MM.1S (cell line): Measurements from ENCODE around the gene ELF4.

ENCODE experiments used
- DNase-seq: peaks from one replicate; pipeline ENCODE4 v3.0.0-alpha.2; 2015
- H2AFZ ChIP-seq: fragments of 300-600 bp; sonication (generic); 2 replicates; pipeline ENCODE4 v1.6.0; 2016; ENCODE audit warnings: antibody characterized with exemption, low read length
- H3F3A ChIP-seq: fragments of 300-600 bp; sonication (generic); 2 replicates; pipeline ENCODE4 v1.6.1; 2016; ENCODE audit warnings: mild to moderate bottlenecking, antibody characterized with exemption, low read length, moderate library complexity, mixed read lengths; ENCODE audit not compliant: insufficient read depth
- H3K27ac ChIP-seq: fragments of 300-600 bp; sonication (generic); 2 replicates; pipeline ENCODE4 v1.5.1; 2016; ENCODE audit warnings: mild to moderate bottlenecking, low read length
- H3K27me3 ChIP-seq: fragments of 300-600 bp; sonication (generic); replicated peaks from 2 replicates; pipeline ENCODE4 v1.6.0; 2016; ENCODE audit warnings: low read length; ENCODE audit not compliant: insufficient read depth
- H3K36me3 ChIP-seq: fragments of 300-600 bp; sonication (generic); replicated peaks from 2 replicates; pipeline ENCODE4 v1.6.1; 2016; ENCODE audit warnings: mild to moderate bottlenecking, low read length, mixed read lengths; ENCODE audit not compliant: insufficient read depth
- H3K4me1 ChIP-seq: fragments of 300-600 bp; sonication (generic); 2 replicates; pipeline ENCODE4 v1.6.1; 2016; ENCODE audit warnings: low read length, mixed read lengths
- H3K4me2 ChIP-seq: fragments of 300-600 bp; sonication (generic); 2 replicates; pipeline ENCODE4 v1.6.0; 2016; ENCODE audit warnings: low read depth, low read length
- H3K4me3 ChIP-seq: fragments of 300-600 bp; sonication (generic); 2 replicates; pipeline ENCODE4 v1.5.1; 2016; ENCODE audit warnings: low read length, mixed read lengths
- H3K79me2 ChIP-seq: fragments of 300-600 bp; sonication (generic); 2 replicates; pipeline ENCODE4 v1.6.1; 2016; ENCODE audit warnings: mixed run types, low read length, mixed read lengths
- H3K9ac ChIP-seq: fragments of 300-600 bp; sonication (generic); 2 replicates; pipeline ENCODE4 v1.6.1; 2016; ENCODE audit warnings: low read length, mixed read lengths
- H3K9me2 ChIP-seq: fragments of 300-600 bp; sonication (generic); replicated peaks from 2 replicates; pipeline ENCODE4 v1.6.1; 2016; ENCODE audit warnings: mild to moderate bottlenecking, low read length, mixed read lengths; ENCODE audit not compliant: insufficient read depth
- H3K9me3 ChIP-seq: fragments of 300-600 bp; sonication (generic); replicated peaks from 2 replicates; pipeline ENCODE4 v1.6.1; 2016; ENCODE audit warnings: mild to moderate bottlenecking, low read length, mixed read lengths; ENCODE audit not compliant: insufficient read depth
- H4K20me1 ChIP-seq: fragments of 300-600 bp; sonication (generic); 2 replicates; pipeline ENCODE4 v1.6.1; 2016; ENCODE audit warnings: mild to moderate bottlenecking, low read length, moderate library complexity, mixed read lengths; ENCODE audit not compliant: insufficient read depth
- EZH2 ChIP-seq: fragments of 300-600 bp; sonication (generic); optimal IDR thresholded peaks from 2 replicates; pipeline ENCODE3; 2017; ENCODE audit warnings: low read depth, mild to moderate bottlenecking, antibody characterized with exemption, low read length, mixed read lengths
- EZH2phosphoT487 ChIP-seq: fragments of 300-600 bp; sonication (generic); IDR thresholded peaks from 2 replicates; pipeline ENCODE4 v1.6.1; 2018; ENCODE audit warnings: antibody characterized with exemption, low read length
- TF ChIP-seq, protein P1 (sequence below): fragments of 300-600 bp; sonication (generic); IDR thresholded peaks from 2 replicates; pipeline ENCODE4 v1.5.1; 2016; ENCODE audit warnings: antibody characterized with exemption, low read length, mixed read lengths

ELF4 gene

DNA sequence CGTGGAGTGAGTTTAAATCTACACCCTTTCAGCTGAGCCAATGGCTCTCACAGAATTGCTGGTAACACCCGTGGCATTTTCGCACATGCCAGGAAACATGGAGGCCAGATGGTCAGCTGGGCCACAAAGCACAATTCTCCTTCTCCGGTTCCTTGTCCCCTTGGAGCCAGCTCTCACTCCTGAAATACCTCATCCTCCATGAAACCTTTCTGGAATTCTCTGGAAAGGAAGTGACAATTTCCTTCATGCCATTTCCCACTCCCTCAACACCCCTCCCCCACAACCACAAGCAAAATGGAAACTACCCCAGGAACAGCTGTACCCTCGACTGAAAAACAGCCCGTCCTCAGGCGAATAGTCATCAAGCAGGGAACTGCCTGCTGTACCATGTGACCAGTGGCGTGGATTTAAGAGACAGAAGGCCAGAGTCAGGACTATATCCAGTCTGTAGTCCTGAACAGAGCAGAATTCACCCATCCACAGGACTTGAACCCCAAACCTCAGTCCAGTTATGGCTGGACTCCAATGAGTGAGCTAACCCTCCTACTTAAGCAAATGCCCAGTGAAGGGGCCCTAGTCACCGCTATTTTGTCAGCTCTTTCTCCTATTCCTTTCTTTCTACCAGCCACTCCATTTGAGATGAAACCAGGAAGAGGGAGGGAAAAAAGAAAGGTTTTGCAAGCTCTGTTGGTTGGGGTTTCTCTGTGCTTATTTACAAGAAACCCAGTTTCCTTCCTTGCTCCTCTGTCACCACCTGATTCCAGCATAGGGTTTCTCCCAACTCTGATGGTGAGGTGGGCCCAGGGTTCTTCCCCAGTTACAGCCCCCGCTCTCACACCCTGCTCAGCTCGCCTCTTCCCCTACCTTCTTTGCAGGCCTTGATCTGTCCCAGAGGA, 24.5 kb downstream of the ELF4 start:
- TF ChIP-seq EZH2 (no peak), EZH2phosphoT487 (no peak)
- TF ChIP-seq, protein P1, sequence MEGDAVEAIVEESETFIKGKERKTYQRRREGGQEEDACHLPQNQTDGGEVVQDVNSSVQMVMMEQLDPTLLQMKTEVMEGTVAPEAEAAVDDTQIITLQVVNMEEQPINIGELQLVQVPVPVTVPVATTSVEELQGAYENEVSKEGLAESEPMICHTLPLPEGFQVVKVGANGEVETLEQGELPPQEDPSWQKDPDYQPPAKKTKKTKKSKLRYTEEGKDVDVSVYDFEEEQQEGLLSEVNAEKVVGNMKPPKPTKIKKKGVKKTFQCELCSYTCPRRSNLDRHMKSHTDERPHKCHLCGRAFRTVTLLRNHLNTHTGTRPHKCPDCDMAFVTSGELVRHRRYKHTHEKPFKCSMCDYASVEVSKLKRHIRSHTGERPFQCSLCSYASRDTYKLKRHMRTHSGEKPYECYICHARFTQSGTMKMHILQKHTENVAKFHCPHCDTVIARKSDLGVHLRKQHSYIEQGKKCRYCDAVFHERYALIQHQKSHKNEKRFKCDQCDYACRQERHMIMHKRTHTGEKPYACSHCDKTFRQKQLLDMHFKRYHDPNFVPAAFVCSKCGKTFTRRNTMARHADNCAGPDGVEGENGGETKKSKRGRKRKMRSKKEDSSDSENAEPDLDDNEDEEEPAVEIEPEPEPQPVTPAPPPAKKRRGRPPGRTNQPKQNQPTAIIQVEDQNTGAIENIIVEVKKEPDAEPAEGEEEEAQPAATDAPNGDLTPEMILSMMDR = no peak
- Histone ChIP-seq H3K36me3 (no peaks in the 10 kb centered on the region), H2AFZ (no peak overlapping the region), H3K9me3 (no peaks in the 10 kb centered on the region), H3K9me2 (no peaks in the 10 kb centered on the region), H3F3A (no peaks in the 10 kb centered on the region), H3K79me2 (peaks cover 4% of the 10 kb centered on the region; the same call in 1 of the 2 replicates), H4K20me1 (no peaks in the 10 kb centered on the region), H3K4me1 (peaks cover 42% of the 10 kb centered on the region), H3K4me3 (no peak overlapping the region), H3K4me2 (no peak overlapping the region), H3K27me3 (no peaks in the 10 kb centered on the region), H3K27ac (no peak overlapping the region), H3K9ac (no peak overlapping the region)
- DNase-seq = no peak

DNA sequence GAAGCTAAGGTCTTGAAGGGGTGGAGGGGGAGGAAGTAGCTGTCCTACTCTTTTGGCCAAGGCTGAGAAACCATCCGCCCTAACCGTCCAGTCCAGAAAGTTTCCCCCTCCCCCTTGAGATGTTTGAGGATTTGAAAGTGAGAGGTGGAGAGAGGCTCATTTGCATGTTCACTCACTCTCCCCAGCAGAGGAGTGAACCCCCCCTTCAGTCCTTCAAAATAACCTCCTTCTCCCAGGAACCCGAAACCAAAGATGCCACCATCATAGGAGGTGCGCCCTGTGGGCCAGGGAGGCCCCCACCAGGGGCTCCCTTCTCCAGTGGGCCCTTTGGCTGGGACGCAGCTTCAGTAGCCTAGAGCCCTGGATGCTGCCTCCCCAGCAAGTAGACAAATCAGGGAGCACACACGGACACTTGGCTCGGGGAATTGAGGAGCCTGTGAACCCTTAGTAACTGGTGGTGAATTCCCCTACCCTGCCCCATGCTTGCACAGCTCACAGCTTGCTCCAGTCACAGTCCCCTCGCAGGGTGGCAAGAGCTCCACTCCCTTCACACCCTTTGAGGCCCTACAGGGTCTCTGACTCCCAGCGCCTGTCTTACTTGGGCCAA, 25.6 kb downstream of the ELF4 start:
- Histone ChIP-seq H3K9me2 (no peaks in the 10 kb centered on the region), H3K4me3 (no peak overlapping the region), H3K9ac (no peak overlapping the region), H3K27ac (no peak overlapping the region), H3K36me3 (no peaks in the 10 kb centered on the region), H3K27me3 (no peaks in the 10 kb centered on the region), H4K20me1 (no peaks in the 10 kb centered on the region), H3K4me1 (peaks cover 42% of the 10 kb centered on the region), H2AFZ (no peak overlapping the region), H3K79me2 (peaks cover 4% of the 10 kb centered on the region; the same call in 1 of the 2 replicates), H3K9me3 (no peaks in the 10 kb centered on the region), H3K4me2 (peak overlapping the region; percentile 35; the same call in 1 of the 2 replicates), H3F3A (no peaks in the 10 kb centered on the region)
- TF ChIP-seq EZH2phosphoT487 = no peak
- TF ChIP-seq, protein P1 = no peak
- TF ChIP-seq EZH2 = no peak
- peak; percentile 27 for DNase-seq

DNA sequence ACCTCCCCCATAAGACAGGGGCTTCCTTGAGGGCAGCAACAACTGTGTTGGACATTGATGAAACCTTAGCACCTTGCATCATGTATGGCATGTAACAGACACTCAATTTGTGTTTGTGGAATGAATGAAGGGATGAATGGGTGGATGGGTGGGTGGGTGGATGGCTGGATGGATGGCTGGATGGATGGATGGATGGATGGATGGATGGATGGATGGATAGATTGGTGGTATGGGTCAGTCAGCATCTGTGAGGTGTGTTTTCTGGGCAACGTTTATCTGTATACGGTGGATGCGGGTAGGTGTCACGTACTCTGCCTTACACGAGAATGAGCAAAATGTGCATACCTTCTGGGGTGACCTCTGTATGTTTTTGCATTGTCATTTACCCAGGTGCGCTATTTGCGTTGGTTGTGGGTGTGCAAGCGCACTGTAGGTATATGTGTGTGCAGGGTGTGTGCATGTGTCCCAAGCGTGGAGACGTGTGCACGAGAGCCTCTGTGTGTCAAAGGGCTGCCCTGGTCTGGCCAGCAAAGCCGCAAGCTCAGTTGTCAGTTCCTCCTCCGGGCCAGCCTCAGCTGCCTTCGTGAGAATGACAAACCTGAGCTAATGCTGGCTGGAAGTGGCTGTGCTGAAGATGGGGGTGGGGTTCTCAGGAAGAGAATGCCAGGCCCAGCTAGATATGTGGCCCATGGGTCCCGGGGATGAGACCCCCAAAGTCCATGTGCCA, 26.5 kb downstream of the ELF4 start:
- no peak overlapping the region for H2AFZ ChIP-seq
- no peak overlapping the region for H3K9ac ChIP-seq
- H3K4me3 ChIP-seq = no peak overlapping the region; the same call in 1 of the 2 replicates
- H3K36me3 ChIP-seq = no peaks in the 10 kb centered on the region
- no peaks in the 10 kb centered on the region for H4K20me1 ChIP-seq
- H3K9me2 ChIP-seq = no peaks in the 10 kb centered on the region
- H3K4me2 ChIP-seq = peak overlapping the region; percentile 35; the same call in 1 of the 2 replicates
- no peaks in the 10 kb centered on the region for H3F3A ChIP-seq
- TF ChIP-seq EZH2 (no peak), EZH2phosphoT487 (no peak)
- TF ChIP-seq, protein P1 = no peak
- H3K27me3 ChIP-seq = no peaks in the 10 kb centered on the region
- peaks cover 42% of the 10 kb centered on the region for H3K4me1 ChIP-seq
- H3K27ac ChIP-seq = no peak overlapping the region
- peaks cover 4% of the 10 kb centered on the region; the same call in 1 of the 2 replicates for H3K79me2 ChIP-seq
- DNase-seq = no peak
- no peaks in the 10 kb centered on the region for H3K9me3 ChIP-seq
